Vagina (tissue), 2 donors: Measurements from ENCODE around the gene COL17A1.

Source experiments
- POLR2A ChIP-seq, 2 donors: fragments of 450-650 bp; IDR thresholded peaks; one replicate each; pipeline ENCODE4 v1.6.1; 2017; ENCODE audit warnings: antibody characterized with exemption in 2 of 2, mild to moderate bottlenecking in 2 of 2, moderate library complexity in 2 of 2
- POLR2AphosphoS5 ChIP-seq, 2 donors: sonication (generic); formaldehyde crosslinking; IDR thresholded peaks; one replicate each; pipeline ENCODE4 v1.9.0; 2017; ENCODE audit warnings: antibody characterized with exemption in 2 of 2, mild to moderate bottlenecking in 2 of 2, low read depth in 1 of 2; ENCODE audit not compliant: insufficient read depth in 1 of 2

GRCh38 chr10:103983367-103983911, 102.2 kb downstream of the COL17A1 start:
- TF ChIP-seq POLR2A (IDR thresholded peaks at IDR 0.05) (no peak), POLR2AphosphoS5 (IDR thresholded peaks at IDR 0.05; ENCODE audit: insufficient read depth in 1 of 2, low read depth in 1 of 2) (no peak)
